Common myeloid progenitor, CD34-positive (primary cell): ENCODE measurements around the gene ARTN.
A peak's percentile ranks its signal among the peaks of the same experiment; 100 is the strongest.

Experiments used
- CTCF ChIA-PET: fragments of 350-600 bp; sonication (Branson Sonifier 250); formaldehyde crosslinking; loops from one replicate; lab custom pipeline; 2021; ENCODE audit warnings: antibody characterized with exemption; lab: Charles Lee
- POLR2A ChIA-PET: fragments of 350-600 bp; sonication (Branson Sonifier 250); formaldehyde crosslinking; loops from one replicate; lab custom pipeline; 2021; ENCODE audit warnings: antibody characterized with exemption; lab: Charles Lee
- DNase-seq, 3 donors: peaks; one replicate each; pipeline versions ENCODE4 v3.0.0 to v3.0.0-alpha.2; 2013
- H3K27ac ChIP-seq, 2 experiments: 1 replicate in 1 of 2; 2 replicates in 1 of 2; pipeline ENCODE4 v1.7.0; 2013; ENCODE audit warnings: inconsistent platforms in 2 of 2, low read length in 2 of 2, mild to moderate bottlenecking in 2 of 2, low read depth in 1 of 2, moderate library complexity in 1 of 2; ENCODE audit not compliant: severe bottlenecking in 2 of 2, insufficient read depth in 1 of 2, poor library complexity in 1 of 2
- H3K27me3 ChIP-seq, 5 experiments: replicated peaks in 2 of 5; 1 replicate in 3 of 5; 2 replicates in 2 of 5; pipeline versions ENCODE4 v1.6.1 to v1.7.0; 2013; ENCODE audit warnings: low read length in 4 of 5, mild to moderate bottlenecking in 2 of 5, moderate library complexity in 2 of 5, inconsistent platforms in 1 of 5; ENCODE audit not compliant: insufficient read depth in 5 of 5, control insufficient read depth in 4 of 5
- H3K36me3 ChIP-seq, 4 experiments: 1 replicate in 2 of 4; 2 replicates in 2 of 4; pipeline versions ENCODE4 v1.6.1 to v1.7.0; 2013; ENCODE audit warnings: low read length in 3 of 4, control low read depth in 1 of 4, mild to moderate bottlenecking in 1 of 4; ENCODE audit not compliant: control insufficient read depth in 4 of 4, insufficient read depth in 4 of 4
- H3K4me1 ChIP-seq, 4 experiments: 1 replicate in 3 of 4; 2 replicates in 1 of 4; pipeline versions ENCODE4 v1.6.1 to v1.7.1; 2013; ENCODE audit warnings: low read length in 3 of 4, mild to moderate bottlenecking in 3 of 4, control low read depth in 1 of 4, inconsistent platforms in 1 of 4, moderate library complexity in 1 of 4; ENCODE audit not compliant: control insufficient read depth in 4 of 4, insufficient read depth in 4 of 4; ENCODE audit errors: control extremely low read depth in 1 of 4
- H3K4me3 ChIP-seq, 7 experiments: 1 replicate in 4 of 7; 2 replicates in 3 of 7; pipeline versions ENCODE4 v1.5.1 to v1.7.0; 2013; ENCODE audit warnings: mild to moderate bottlenecking in 7 of 7, low read length in 6 of 7, moderate library complexity in 6 of 7, inconsistent platforms in 2 of 7, low read depth in 2 of 7, control low read depth in 1 of 7; ENCODE audit not compliant: insufficient read depth in 4 of 7, control insufficient read depth in 1 of 7; ENCODE audit errors: extremely low read depth in 1 of 7
- H3K9me3 ChIP-seq, 5 experiments: 1 replicate in 4 of 5; 2 replicates in 1 of 5; pipeline versions ENCODE4 v1.6.1 to v1.7.1; 2013; ENCODE audit warnings: low read length in 4 of 5, mild to moderate bottlenecking in 2 of 5, inconsistent platforms in 1 of 5, low read depth in 1 of 5, moderate library complexity in 1 of 5; ENCODE audit not compliant: control insufficient read depth in 4 of 5, insufficient read depth in 2 of 5; ENCODE audit errors: control extremely low read depth in 1 of 5
- WGBS: methylation state at CpG from one replicate; pipeline ENCODE4 v1.1.5; 2013; ENCODE audit not compliant: insufficient coverage; 5-methylcytosine and 5-hydroxymethylcytosine counted together

The ARTN gene

DNA sequence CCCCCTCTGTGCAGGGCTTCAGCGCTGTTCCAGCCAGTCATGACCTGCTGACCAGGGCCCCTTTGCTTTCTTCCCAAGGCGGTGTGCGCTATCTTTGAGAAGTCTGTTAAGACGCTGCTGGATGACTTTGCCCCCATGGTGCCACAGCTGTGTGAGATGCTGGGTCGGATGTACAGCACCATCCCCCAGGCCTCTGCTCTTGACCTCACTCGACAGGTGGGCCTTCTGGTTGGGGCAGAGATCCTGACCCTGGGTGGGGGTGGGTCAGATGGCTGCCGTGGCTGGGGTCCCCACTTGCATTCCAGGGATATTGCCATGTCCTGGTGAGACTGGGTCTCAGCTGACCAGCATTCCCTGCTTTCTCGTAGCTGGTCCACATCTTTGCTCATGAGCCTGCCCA is 27.2 kb downstream of the ARTN start:
- POLR2A ChIA-PET: no interaction called here
- Histone ChIP-seq H3K9me3 (no peaks in the 10 kb centered on the region), H3K4me1 (peaks cover 0 to 2% (median 0%) of the 10 kb centered on the region in 4 experiments), H3K36me3 (peaks cover 3 to 72% (median 45%) of the 10 kb centered on the region in 4 experiments), H3K27me3 (no peaks in the 10 kb centered on the region), H3K4me3 (no peak overlapping the region), H3K27ac (no peak overlapping the region)
- DNase-seq: no peak
- CTCF ChIA-PET: no interaction called here
- 97% methylated on average over 8 of the region's 8 CpGs for WGBS

DNA sequence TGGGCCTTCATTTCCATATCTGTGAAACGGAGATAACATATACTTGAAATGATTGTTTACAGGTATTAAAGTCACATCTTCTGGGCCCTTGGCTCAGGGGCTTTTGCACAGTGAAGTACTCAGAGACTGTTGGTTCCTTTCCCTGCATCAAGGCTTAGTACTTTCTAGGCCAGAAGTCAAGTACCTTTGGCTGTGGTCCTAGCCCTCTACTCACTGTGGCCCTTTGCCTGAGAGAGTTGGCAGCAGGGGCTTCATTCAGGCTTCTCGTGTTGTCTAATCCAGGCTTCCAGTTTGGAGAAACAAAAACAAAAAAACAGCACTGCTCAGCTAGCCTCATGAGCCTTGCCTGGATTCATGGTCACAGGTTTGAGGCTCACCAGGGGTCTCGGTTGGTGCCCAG is 28.1 kb downstream of the ARTN start:
- Histone ChIP-seq H3K36me3 (peaks cover under 1 to 72% (median 41%) of the 10 kb centered on the region in 4 experiments), H3K4me3 (no peak overlapping the region), H3K27ac (no peak overlapping the region), H3K4me1 (peaks cover 0 to 2% (median 0%) of the 10 kb centered on the region in 4 experiments), H3K27me3 (no peaks in the 10 kb centered on the region), H3K9me3 (no peaks in the 10 kb centered on the region)
- DNase-seq: no peak
- 100% methylated on average over 3 of the region's 3 CpGs for WGBS
- ChIA-PET CTCF (no interaction called here), POLR2A (no interaction called here)

DNA sequence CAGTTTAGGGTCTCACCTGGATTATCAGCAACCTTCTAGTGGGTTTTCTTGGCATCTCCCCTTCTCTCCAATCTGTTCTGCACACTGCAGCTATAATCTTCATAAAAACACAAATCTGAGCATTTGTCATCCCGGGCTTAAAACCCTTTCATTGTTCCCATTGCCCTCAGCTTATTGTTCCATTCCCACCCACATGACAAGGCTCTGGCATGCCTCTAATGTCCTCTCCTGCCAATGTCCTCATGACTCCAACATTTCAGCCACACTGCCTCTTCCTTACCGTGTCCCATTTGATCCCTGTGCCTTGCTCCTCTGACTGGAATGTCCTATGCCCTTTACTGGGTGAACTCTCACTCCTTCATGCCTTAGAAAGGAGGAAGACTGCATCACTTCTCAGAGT is 28.7 kb downstream of the ARTN start:
- WGBS: 94% methylated on average over 2 of the region's 2 CpGs
- no peak for DNase-seq
- Histone ChIP-seq H3K27me3 (no peaks in the 10 kb centered on the region), H3K9me3 (no peaks in the 10 kb centered on the region), H3K36me3 (peaks cover 0 to 67% (median 41%) of the 10 kb centered on the region in 4 experiments), H3K27ac (no peak overlapping the region), H3K4me1 (peaks cover 0 to 2% (median 0%) of the 10 kb centered on the region in 4 experiments), H3K4me3 (no peak overlapping the region)
- POLR2A ChIA-PET: no interaction called here
- CTCF ChIA-PET: no interaction called here

DNA sequence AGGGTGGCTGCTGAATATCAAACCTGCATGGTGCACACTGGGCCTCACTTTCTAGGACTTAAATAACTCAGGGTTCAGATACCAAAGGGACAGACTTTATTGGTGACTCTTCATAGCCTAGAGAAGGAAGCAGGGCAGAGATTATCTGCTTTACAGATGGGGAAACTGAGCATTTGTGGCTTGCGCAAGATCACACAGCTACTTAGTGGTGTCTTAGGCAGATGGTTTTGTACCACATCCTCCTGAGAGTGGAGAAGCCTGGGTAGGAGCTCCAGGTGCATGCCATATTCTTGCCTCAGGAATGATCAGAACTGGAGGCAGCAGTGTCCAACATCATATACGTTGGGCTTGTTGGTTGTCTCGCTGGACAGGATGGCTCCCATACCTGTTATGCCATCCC is 29.4 kb downstream of the ARTN start:
- ChIA-PET CTCF (interaction anchor here (1.0 to 2.0 kb wide), 2 partner anchors 7 to 10 kb away, joined by 4 to 11 read pairs; no protein-coding TSS in a partner anchor), POLR2A (no interaction called here)
- Histone ChIP-seq H3K27me3 (no peaks in the 10 kb centered on the region), H3K4me3 (no peak overlapping the region), H3K9me3 (no peaks in the 10 kb centered on the region), H3K4me1 (peaks cover 0 to 2% (median 0%) of the 10 kb centered on the region in 4 experiments), H3K27ac (no peak overlapping the region), H3K36me3 (peaks cover 0 to 60% (median 39%) of the 10 kb centered on the region in 4 experiments)
- DNase-seq: no peak
- 94% methylated on average over 3 of the region's 3 CpGs for WGBS

DNA sequence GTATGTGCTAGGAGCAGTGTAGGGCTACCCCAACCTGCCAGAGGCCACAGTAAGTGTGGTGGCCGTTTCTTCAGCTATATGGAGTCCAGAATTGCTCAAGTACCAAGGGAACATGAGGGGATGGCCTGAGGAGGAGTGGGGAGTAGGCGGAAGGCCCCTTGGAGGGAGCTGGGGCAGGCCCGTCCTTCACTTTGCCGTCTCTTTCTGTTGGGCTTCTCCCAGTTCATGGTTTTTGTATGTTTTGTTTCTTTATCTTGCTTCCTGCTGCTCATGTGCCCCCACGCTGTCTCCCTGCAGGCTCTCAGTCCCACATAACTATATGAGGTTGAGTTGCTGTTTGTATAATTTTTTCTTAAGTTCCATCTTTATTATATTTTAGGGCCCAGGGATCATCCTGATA is 30.3 kb downstream of the ARTN start:
- Histone ChIP-seq H3K9me3 (no peaks in the 10 kb centered on the region), H3K4me1 (peaks cover 0 to 2% (median 0%) of the 10 kb centered on the region in 4 experiments), H3K27ac (no peak overlapping the region), H3K4me3 (no peak overlapping the region), H3K36me3 (peaks cover 0 to 51% (median 34%) of the 10 kb centered on the region in 4 experiments), H3K27me3 (no peaks in the 10 kb centered on the region)
- ChIA-PET CTCF (interaction anchor here (0.6 to 2.0 kb wide), 3 partner anchors 8 to 16 kb away, joined by 3 to 11 read pairs (median 6); no protein-coding TSS in a partner anchor), POLR2A (no interaction called here)
- no peak for DNase-seq
- 100% methylated on average over 2 of the region's 5 CpGs for WGBS

DNA sequence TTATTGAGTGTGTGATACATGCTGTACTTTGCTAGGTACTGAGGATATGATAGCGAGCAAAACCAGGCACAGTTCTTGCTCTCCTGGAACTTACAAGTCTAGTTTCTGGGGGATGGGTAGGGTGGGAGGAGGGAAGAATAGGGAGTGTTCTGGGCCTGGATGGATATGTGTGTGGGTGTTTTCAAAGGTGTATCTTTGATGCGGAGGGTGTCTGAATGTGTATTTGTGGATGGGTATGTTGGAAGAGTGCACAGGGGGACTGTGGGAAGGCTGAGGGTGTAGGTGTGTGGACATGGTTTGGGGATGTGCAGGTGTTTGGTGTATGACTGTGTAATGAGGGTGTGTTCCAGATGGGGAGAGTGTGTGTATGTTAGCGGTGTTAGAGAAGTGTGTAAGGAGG is 31.7 kb downstream of the ARTN start:
- peaks cover 0 to 38% (median 28%) of the 10 kb centered on the region in 4 experiments for H3K36me3 ChIP-seq
- DNase-seq: no peak
- no peak overlapping the region for H3K4me3 ChIP-seq
- no peaks in the 10 kb centered on the region for H3K9me3 ChIP-seq
- no peaks in the 10 kb centered on the region for H3K27me3 ChIP-seq
- CTCF ChIA-PET: interaction anchor here (1.3 to 2.0 kb wide), 2 partner anchors 10 to 12 kb away, joined by 6 to 11 read pairs; no protein-coding TSS in a partner anchor
- POLR2A ChIA-PET: no interaction called here
- no peak overlapping the region for H3K27ac ChIP-seq
- H3K4me1 ChIP-seq: peaks cover 0 to 10% (median 6%) of the 10 kb centered on the region in 4 experiments
- WGBS: 100% methylated on average over 3 of the region's 3 CpGs

DNA sequence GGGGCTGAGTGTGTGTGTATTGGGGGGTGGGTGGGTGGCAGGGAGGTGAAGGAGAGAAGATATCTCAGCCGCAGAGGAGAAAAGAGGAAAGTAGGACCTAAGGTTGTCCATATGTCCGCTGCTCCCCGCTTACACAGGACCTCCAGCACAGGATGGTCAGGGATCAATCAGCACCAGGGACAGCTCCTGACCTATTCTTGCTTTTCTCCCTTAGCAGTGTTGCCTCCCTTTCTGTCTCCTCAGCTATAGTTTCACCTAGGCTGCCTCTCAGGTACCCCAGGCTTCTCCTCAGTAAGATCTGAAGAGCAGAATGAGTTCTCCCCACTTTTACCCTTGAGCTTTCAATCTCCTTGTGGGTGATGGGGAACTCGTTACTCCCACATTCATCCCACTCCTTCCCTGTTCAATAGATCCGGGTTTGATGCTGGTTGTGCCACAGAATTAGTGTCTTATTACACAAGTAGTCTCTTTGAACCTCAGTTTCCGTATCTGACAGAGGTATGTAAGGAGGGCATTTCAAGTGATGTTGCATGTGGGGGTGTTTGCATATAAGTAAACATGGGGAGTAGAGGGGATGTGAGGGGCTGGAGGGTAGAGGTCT is 34.8 kb downstream of the ARTN start:
- peak in 2 of 3 donors; percentile 30 to 43 for DNase-seq
- no peak overlapping the region for H3K27ac ChIP-seq
- ChIA-PET CTCF (interaction anchor here (0.7 kb wide), 1 partner anchor 22 kb away, joined by 4 read pairs; the partner anchor contains the start of gene IPO13), POLR2A (interaction anchor here (0.6 kb wide), 1 partner anchor 104 kb away, joined by 8 read pairs; no protein-coding TSS in a partner anchor)
- H3K27me3 ChIP-seq: no peaks in the 10 kb centered on the region
- H3K4me3 ChIP-seq: no peak overlapping the region
- peaks cover 0 to 39% (median 21%) of the 10 kb centered on the region in 4 experiments for H3K36me3 ChIP-seq
- H3K4me1 ChIP-seq: peaks cover 0 to 19% (median 13%) of the 10 kb centered on the region in 4 experiments
- H3K9me3 ChIP-seq: no peaks in the 10 kb centered on the region
- 100% methylated on average over 2 of the region's 6 CpGs for WGBS
